Measurements from ENCODE around the gene SEC63. TPM values are rescaled to one million over a fixed set of nuclear protein-coding genes. Genes with fewer than 3 reads are reported as not detected.

The SEC63 gene
- total RNA-seq, 1 experiment from 2014 or later, result 97.6 TPM

DNA sequence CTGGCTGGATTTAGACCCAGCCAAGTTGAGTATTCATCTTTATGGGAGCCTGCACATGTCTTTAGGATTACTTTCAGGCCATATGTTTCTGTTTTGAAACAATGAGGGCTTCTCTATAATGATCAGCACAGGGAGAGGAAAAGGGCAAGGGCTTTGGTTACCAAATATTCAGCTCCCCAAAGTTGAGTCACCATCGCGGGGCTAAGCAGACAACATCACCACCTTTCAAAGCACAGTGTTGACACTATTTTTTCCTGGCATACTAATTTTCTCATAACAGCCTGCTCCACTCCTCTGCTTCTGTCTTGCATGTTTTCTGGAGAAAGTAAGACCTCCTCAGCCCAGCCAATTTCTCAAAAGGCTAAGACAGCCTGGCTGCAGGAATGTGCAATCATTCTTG lies 138.8 kb downstream of the SEC63 start (continued):
- TF ChIP-seq, protein P1, sequence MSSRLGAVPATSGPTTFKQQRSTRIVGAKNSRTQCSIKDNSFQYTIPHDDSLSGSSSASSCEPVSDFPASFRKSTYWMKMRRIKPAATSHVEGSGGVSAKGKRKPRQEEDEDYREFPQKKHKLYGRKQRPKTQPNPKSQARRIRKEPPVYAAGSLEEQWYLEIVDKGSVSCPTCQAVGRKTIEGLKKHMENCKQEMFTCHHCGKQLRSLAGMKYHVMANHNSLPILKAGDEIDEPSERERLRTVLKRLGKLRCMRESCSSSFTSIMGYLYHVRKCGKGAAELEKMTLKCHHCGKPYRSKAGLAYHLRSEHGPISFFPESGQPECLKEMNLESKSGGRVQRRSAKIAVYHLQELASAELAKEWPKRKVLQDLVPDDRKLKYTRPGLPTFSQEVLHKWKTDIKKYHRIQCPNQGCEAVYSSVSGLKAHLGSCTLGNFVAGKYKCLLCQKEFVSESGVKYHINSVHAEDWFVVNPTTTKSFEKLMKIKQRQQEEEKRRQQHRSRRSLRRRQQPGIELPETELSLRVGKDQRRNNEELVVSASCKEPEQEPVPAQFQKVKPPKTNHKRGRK (CRISPR knock-in tag; IDR thresholded peaks at IDR 0.05; ENCODE audit: borderline replicate concordance), result no peak
- TF ChIP-seq ZBTB21 (CRISPR knock-in tag; IDR thresholded peaks at IDR 0.05; ENCODE audit: borderline replicate concordance) (no peak), JUN (CRISPR knock-in tag; IDR thresholded peaks at IDR 0.05) (no peak)
- TF ChIP-seq, protein P2, sequence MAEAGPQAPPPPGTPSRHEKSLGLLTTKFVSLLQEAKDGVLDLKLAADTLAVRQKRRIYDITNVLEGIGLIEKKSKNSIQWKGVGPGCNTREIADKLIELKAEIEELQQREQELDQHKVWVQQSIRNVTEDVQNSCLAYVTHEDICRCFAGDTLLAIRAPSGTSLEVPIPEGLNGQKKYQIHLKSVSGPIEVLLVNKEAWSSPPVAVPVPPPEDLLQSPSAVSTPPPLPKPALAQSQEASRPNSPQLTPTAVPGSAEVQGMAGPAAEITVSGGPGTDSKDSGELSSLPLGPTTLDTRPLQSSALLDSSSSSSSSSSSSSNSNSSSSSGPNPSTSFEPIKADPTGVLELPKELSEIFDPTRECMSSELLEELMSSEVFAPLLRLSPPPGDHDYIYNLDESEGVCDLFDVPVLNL (CRISPR knock-in tag; IDR thresholded peaks at IDR 0.05; ENCODE audit: borderline replicate concordance, low read depth), result no peak

DNA sequence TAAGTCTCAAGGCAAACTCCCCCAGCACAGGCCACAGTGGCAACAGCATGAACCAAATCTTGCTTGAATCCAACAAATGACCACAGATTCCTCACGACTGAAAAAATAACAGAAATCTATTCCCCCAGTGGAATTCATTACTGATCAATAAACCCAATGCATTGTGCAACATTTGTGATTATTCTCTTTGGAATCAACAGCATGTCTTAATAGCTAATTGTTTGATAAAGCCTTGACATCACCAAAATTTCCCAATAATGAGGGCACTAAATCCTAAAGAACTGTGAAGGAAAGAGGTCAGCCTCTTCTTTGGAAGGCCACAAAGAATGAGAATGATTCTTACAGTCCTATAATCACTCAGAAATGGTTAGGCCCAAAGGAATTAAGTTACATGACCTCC lies 139.7 kb downstream of the SEC63 start:
- POLR2A ChIA-PET, result no interaction called here
- TF ChIP-seq, protein P3, sequence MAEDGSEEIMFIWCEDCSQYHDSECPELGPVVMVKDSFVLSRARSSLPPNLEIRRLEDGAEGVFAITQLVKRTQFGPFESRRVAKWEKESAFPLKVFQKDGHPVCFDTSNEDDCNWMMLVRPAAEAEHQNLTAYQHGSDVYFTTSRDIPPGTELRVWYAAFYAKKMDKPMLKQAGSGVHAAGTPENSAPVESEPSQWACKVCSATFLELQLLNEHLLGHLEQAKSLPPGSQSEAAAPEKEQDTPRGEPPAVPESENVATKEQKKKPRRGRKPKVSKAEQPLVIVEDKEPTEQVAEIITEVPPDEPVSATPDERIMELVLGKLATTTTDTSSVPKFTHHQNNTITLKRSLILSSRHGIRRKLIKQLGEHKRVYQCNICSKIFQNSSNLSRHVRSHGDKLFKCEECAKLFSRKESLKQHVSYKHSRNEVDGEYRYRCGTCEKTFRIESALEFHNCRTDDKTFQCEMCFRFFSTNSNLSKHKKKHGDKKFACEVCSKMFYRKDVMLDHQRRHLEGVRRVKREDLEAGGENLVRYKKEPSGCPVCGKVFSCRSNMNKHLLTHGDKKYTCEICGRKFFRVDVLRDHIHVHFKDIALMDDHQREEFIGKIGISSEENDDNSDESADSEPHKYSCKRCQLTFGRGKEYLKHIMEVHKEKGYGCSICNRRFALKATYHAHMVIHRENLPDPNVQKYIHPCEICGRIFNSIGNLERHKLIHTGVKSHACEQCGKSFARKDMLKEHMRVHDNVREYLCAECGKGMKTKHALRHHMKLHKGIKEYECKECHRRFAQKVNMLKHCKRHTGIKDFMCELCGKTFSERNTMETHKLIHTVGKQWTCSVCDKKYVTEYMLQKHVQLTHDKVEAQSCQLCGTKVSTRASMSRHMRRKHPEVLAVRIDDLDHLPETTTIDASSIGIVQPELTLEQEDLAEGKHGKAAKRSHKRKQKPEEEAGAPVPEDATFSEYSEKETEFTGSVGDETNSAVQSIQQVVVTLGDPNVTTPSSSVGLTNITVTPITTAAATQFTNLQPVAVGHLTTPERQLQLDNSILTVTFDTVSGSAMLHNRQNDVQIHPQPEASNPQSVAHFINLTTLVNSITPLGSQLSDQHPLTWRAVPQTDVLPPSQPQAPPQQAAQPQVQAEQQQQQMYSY (CRISPR knock-in tag; IDR thresholded peaks at IDR 0.05), result no peak
- TF ChIP-seq, protein P4, sequence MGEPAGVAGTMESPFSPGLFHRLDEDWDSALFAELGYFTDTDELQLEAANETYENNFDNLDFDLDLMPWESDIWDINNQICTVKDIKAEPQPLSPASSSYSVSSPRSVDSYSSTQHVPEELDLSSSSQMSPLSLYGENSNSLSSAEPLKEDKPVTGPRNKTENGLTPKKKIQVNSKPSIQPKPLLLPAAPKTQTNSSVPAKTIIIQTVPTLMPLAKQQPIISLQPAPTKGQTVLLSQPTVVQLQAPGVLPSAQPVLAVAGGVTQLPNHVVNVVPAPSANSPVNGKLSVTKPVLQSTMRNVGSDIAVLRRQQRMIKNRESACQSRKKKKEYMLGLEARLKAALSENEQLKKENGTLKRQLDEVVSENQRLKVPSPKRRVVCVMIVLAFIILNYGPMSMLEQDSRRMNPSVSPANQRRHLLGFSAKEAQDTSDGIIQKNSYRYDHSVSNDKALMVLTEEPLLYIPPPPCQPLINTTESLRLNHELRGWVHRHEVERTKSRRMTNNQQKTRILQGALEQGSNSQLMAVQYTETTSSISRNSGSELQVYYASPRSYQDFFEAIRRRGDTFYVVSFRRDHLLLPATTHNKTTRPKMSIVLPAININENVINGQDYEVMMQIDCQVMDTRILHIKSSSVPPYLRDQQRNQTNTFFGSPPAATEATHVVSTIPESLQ (CRISPR knock-in tag; IDR thresholded peaks at IDR 0.05), result no peak
- TF ChIP-seq PRRX2 (CRISPR knock-in tag; IDR thresholded peaks at IDR 0.05), result no peak
- TF ChIP-seq, protein P5, sequence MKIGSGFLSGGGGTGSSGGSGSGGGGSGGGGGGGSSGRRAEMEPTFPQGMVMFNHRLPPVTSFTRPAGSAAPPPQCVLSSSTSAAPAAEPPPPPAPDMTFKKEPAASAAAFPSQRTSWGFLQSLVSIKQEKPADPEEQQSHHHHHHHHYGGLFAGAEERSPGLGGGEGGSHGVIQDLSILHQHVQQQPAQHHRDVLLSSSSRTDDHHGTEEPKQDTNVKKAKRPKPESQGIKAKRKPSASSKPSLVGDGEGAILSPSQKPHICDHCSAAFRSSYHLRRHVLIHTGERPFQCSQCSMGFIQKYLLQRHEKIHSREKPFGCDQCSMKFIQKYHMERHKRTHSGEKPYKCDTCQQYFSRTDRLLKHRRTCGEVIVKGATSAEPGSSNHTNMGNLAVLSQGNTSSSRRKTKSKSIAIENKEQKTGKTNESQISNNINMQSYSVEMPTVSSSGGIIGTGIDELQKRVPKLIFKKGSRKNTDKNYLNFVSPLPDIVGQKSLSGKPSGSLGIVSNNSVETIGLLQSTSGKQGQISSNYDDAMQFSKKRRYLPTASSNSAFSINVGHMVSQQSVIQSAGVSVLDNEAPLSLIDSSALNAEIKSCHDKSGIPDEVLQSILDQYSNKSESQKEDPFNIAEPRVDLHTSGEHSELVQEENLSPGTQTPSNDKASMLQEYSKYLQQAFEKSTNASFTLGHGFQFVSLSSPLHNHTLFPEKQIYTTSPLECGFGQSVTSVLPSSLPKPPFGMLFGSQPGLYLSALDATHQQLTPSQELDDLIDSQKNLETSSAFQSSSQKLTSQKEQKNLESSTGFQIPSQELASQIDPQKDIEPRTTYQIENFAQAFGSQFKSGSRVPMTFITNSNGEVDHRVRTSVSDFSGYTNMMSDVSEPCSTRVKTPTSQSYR (CRISPR knock-in tag; IDR thresholded peaks at IDR 0.05), result no peak
- TF ChIP-seq NR1H2 (CRISPR knock-in tag; IDR thresholded peaks at IDR 0.05), result no peak
- TF ChIP-seq, protein P6, sequence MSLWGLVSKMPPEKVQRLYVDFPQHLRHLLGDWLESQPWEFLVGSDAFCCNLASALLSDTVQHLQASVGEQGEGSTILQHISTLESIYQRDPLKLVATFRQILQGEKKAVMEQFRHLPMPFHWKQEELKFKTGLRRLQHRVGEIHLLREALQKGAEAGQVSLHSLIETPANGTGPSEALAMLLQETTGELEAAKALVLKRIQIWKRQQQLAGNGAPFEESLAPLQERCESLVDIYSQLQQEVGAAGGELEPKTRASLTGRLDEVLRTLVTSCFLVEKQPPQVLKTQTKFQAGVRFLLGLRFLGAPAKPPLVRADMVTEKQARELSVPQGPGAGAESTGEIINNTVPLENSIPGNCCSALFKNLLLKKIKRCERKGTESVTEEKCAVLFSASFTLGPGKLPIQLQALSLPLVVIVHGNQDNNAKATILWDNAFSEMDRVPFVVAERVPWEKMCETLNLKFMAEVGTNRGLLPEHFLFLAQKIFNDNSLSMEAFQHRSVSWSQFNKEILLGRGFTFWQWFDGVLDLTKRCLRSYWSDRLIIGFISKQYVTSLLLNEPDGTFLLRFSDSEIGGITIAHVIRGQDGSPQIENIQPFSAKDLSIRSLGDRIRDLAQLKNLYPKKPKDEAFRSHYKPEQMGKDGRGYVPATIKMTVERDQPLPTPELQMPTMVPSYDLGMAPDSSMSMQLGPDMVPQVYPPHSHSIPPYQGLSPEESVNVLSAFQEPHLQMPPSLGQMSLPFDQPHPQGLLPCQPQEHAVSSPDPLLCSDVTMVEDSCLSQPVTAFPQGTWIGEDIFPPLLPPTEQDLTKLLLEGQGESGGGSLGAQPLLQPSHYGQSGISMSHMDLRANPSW (CRISPR knock-in tag; conservative IDR thresholded peaks at IDR 0.05; ENCODE audit: low read depth), result no peak
- no peak for TF ChIP-seq TCF7 (CRISPR knock-in tag; IDR thresholded peaks at IDR 0.05; ENCODE audit: low read depth)
- TF ChIP-seq, protein P7, sequence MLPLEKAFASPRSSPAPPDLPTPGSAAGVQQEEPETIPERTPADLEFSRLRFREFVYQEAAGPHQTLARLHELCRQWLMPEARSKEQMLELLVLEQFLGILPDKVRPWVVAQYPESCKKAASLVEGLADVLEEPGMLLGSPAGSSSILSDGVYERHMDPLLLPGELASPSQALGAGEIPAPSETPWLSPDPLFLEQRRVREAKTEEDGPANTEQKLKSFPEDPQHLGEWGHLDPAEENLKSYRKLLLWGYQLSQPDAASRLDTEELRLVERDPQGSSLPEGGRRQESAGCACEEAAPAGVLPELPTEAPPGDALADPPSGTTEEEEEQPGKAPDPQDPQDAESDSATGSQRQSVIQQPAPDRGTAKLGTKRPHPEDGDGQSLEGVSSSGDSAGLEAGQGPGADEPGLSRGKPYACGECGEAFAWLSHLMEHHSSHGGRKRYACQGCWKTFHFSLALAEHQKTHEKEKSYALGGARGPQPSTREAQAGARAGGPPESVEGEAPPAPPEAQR (CRISPR knock-in tag; IDR thresholded peaks at IDR 0.05), result no peak
- TF ChIP-seq, protein P8, sequence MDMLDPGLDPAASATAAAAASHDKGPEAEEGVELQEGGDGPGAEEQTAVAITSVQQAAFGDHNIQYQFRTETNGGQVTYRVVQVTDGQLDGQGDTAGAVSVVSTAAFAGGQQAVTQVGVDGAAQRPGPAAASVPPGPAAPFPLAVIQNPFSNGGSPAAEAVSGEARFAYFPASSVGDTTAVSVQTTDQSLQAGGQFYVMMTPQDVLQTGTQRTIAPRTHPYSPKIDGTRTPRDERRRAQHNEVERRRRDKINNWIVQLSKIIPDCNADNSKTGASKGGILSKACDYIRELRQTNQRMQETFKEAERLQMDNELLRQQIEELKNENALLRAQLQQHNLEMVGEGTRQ (CRISPR knock-in tag; IDR thresholded peaks at IDR 0.05), result no peak
- no peak for TF ChIP-seq OVOL2 (CRISPR knock-in tag; IDR thresholded peaks at IDR 0.05; ENCODE audit: borderline replicate concordance)
- TF ChIP-seq, protein P2 (CRISPR knock-in tag; IDR thresholded peaks at IDR 0.05; ENCODE audit: borderline replicate concordance, low read depth), result no peak
- TF ChIP-seq RORB (CRISPR knock-in tag; IDR thresholded peaks at IDR 0.05), result no peak
- TF ChIP-seq, protein P1 (CRISPR knock-in tag; IDR thresholded peaks at IDR 0.05; ENCODE audit: borderline replicate concordance), result no peak

More for the DNA sequence above, 139.7 kb downstream of the SEC63 start:
- Mint-ChIP-seq H3K9me3 (no peaks in the 10 kb centered on the region), H3K27me3 (ENCODE audit: low read depth) (no peaks in the 10 kb centered on the region), H3K4me3 (no peak overlapping the region), H3K27ac (no peak overlapping the region), H3K4me1 (peaks cover 29% of the 10 kb centered on the region), H3K36me3 (no peaks in the 10 kb centered on the region)
- CTCF ChIA-PET, result interaction anchor here (0.6 to 2.5 kb wide), 2 partner anchors 30 to 332 kb away, joined by 3 to 9 read pairs; no protein-coding TSS in a partner anchor
- DNase-seq (ENCODE audit: low spot score), result no peak
- no peak for ATAC-seq
